HCEC 1CT (cell line): ENCODE data around the gene FOXA1.
A peak's percentile ranks its signal among the peaks of the same experiment; 100 is the strongest.

Experiments
- DNase-seq: peaks from one replicate; pipeline ENCODE4 v3.0.0-alpha.2; 2017

FOXA1 gene

DNA sequence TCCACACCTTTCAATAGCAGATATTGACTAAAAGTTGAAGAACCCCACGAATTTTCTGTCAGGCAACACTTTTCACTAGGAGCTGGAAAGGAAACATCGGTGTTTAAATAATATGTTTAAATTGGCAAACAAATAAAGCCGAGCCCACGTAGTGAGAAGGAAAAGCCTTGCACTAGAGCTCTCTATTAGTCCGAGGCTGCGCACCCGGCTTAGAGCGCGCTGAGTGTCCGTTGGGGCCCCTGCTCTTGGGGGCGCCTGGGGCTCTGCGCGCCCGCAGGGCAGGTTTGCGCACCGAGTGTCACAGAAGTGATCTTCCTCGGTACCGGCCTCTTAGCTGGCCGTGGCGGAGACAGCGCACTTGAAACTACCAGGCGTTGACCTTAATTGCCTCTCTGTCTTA lies 6.8 kb upstream of the FOXA1 start:
- no peak for DNase-seq

DNA sequence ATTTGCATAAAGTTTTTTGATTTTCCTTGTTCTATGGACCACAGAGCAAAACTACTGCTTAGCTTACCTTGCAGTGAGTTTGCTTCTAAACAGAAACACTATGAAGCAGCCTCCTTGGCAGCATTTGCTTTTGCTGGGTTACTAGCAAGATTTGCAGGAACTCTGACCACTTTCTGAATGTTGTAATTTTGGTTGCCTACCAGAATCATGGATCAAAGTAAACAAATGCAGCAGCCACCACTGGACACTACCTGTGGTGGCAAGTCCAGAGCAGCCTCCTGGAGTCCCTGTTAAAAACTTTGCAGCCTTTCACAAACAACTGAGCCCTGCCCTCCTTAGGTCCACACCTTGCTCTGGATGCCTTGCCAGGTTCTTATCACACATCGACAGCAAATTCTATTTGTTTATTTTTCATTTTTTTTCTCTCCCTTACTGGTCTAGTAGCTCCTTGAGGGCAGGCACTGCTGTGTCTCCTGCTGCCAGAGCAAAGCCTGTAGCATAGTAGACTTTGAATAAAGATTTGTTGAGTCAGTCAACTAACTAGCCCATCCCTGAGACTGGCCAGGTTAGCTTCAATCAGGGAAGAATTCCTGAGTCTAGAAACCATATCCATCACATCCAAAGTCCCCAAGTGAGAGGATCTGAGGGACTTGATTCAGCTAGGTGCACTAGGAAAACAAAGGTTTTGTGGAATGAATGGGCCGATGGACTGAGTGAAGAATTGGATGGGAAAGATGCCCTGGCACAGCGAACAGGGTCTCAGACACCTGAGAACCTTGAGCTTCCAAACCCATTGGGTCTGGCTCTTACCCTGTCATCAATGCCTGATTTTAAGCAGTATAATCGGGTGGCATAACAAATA lies 6.1 kb upstream of the FOXA1 start:
- DNase-seq: no peak

DNA sequence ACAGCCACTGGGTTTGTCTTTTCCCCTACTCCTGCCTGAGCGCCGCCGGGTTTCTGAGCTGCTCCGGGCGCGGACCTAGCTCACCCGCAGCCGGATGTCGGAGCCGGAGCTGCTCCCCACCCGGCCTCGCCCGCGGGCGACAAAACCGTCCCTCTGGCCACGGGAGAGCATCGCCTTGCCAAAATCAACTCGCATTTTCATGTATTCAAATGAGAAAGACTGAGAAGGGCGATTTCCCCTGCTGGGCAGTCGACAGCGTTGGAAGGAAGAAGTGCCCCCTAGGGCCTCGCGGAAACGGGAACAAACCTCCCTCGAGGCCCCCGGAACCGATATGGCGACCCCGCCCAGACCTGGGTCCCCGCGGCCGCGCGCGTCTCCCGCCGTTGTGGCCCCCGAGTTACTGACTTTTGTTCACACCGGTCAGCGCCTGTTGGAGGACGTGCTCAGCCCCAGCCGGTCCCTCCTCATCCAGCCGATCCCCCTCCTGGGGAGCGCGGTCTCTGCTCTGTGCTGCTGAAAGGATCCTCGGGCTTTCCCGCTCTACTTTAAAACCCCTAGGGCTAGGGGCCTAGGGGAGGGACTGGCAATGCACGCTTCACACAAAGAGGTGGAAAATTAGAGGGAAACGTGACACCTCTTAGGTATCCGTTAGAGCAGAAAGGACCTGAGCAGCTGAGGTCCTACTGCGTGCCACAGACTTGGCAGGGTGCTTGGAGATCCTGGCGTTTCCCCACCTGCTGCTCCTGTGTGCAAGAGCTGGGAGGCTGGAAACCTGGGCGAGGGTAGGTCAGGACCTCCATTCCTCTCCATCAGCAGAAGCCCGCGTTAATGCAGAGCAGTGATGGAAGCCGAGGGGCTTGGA lies 4.7 kb upstream of the FOXA1 start:
- no peak for DNase-seq

DNA sequence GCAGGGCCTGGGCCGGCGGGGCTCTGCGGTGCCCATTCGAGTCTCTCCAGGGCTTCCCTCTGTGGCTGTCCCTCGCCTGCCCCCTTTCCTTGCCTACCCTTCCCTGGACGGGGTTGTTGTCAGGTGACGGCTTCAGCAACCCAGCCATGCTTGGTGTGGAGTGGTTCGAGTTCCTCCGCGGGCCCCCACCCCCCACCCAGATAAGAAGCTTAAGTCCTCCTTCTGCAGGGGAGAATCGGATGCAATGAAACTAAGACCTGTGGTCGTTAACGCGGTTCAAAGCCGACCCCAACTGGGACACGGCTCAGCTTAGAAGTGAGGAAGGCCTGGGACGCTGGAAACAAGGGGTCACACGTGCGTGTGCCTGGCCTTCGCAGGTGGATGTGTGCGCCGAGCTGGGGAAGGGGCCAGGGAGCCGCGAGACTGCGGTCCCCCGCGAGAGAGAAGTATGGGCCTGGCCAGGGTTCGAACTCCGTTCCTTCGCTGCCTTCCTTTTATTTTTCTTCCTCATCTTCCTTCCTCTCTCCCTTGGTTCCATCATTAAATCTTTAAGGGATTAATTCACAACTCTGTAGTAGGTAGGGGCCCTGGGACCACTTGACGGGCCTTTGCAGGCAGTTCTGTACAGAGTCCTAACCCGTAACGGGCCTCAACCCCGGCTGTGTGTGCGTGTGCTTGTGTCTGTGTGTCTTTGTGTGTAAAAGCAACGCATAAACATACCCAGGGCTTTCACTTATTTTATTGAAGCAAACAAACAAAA lies 3.9 kb upstream of the FOXA1 start:
- DNase-seq: no peak

DNA sequence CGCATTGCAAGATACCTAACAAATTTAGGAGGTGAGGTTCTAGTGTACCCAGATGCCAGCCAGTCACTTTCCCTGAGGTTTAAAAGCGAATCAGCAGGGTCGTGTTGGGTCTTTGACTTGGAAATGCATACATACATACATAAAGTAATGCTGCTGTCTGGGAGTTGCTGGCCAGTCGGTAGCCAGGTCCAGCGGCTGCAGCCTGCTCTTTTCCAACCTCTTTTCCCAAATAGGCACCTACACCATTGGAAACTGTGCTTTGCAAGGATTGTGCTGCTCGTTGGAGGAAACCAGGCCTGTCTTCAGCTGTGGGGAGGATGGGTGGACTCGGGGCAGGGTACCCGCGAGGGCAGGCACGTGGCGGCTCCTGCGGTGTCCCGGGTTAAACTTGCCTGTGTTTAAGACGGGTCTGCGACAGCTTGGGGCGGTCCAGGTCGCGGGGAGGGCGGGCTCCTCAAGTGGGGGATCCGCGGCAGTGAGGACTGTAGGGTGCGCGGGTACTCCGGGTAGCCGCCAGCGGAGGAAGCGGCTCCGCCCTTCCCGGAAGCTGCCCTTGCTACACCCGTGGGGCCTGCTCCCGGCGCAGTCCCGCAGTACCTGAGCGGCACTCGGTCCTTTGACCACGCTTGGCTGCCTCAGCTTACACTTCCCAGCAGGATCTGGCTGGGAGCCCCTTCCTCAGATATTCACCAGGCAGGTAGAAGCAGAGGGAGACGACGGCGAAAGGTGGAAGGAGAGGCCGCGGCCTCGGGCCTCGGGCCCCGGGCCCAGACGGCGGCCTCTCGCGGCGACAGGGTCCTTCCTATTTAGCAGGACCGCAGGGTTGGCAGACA lies 3.1 kb upstream of the FOXA1 start:
- DNase-seq: no peak

DNA sequence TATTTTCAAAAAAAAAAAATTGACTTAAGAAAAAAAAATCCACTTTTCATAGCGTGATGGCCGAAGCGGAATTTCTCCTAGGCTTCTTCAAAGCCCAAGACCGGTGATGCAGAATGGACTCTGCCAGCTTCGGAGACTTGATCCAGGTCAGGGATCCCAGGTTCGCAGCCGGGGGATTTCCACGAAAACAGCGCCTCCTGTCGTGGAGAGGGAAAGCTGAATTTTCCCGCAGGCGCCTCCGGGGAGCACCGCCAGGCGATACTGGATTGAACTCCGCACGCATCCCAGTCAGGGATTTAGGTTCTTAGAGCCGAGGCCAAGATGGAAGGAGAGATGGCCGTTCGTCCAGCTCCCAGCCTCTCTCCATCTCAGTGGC lies 2.5 kb upstream of the FOXA1 start:
- DNase-seq: peak; percentile 43

DNA sequence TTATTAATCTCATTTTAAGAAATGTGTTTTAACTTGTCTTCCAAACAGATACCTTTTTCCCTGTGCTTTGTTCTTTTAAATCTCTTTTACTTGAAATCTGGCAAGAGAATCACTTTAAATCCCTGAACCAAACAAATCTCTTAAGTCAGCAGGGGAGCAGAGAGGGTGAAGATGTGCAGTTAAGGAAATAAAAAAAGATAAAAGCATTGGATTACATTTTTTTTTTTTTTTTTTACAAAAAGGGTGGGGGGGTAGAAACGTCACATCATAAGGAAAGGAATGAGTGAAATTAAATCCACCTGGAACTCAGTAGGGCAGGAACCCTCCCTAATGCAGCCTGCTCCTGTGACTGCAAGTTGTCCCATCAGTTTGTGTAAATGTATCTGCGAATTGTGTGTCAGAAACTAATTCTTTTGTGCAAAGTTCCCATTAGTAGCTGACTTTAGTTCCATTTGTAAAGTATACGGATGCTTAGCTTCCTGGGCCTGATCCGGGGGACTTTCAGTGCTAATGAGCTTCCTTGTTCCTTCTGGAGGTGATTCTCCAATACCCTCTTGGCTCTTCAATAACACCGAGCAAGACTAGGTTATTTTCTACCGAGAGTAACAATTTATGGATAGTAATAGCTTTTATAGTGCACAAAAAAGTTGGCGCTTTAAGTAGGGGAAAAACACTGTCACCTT lies 1.9 kb upstream of the FOXA1 start:
- no peak for DNase-seq

DNA sequence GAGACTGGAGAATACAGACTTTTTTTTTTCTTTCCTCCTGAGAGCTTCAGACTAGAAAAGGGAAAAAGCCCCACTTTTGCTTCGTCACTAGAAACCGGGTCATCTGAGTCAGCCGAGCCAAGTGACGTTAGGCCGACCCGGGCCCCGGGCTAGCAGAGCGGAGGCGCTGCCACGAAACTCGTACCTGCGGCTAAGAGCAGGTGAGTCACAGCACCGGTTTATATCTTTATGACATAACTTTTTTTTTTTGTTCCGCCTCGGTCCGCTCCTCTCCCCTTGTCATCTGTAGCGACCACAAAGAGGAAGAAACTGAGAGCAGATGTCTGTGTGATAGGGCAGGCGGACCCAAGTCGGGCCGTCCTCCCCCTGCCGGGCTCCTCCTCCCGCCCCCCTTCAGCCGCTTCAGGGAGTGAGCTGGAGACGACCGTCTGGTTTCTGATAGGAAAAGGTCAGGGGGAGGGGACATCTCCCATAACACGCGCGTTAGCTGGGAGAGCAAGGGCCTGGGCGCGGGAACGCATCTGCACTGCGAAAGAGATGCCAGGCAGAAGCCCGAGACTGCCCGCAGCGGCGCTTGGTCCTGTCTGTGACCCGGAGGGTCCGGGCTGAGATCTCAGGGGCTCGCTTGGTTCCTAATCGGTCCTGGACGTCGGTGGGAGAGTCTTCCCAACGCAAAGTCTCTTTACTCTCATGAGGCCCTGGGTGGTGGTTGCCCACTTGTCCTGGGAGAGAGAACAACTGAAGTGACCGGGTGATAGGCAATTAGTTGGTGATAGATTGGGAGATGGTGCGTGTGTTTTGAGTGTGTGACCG lies 966 bp upstream of the FOXA1 start:
- no peak for DNase-seq

DNA sequence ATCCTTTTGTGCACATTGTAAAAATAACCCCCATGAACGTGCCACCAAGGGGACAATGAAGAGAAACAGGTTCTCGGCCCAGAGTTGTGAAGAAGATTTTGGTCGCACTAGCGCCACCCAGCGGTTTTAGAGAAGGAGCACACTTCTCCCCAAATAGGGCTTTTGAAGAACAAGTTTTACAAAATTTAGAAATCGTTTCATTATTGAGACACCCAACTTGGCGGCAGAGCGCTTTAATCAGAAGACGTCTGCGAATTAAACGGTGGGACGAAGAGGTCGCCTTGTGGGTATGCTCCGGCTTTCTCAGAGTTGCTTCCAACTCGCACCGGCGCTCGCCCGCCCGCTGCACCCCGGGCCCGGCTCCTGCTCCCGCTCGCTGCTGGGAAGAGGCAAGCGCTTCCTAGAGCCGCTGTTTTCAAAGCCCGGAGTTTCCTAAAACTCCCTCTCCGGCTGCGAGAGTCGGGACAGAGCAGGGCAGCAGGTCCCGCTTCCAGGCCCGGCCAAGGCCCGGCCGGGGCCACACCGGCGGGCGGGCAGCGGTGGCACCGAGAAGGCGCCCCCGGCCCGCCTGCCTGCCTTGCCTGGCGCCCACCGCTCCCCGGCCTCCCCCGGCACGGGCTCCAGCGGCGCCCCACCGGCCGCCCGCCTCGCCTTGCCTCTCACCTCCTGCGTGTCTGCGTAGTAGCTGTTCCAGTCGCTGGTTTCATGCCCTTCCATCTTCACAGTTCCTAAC lies 645 bp downstream of the FOXA1 start:
- DNase-seq: peak; percentile 75

DNA sequence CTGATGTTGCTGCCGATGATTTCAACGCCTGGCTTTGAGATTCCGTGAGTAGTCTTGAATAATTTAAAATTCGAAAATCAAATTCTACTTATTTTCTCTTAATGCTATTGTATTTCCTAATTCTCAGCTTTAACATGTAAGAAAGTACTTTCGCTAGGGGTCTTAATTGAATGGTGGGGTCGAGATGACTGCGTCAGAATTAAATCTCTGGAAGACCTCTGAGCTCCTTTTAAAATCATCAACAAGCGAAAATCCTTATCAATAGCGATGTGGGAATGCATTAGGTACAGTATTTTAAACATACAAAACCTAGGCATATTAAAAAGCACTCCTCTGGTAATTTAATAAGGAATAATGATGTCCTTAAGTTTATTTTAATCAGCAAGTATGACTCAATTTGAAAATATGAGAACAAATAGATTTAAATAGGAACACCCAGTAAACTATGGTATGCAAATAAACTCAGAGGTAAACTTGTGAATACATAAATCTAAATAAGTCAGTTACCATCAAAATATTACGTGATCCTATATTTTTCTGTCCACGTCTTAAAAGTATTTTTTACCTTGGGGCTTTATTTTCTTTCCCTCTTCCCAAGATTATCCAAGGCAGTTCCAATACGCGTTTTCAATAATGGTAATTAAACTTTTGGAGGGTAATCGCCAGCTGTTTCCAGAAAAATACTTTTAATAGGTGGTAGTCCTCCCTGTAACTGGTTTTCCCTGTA lies 1.4 kb downstream of the FOXA1 start:
- no peak for DNase-seq

DNA sequence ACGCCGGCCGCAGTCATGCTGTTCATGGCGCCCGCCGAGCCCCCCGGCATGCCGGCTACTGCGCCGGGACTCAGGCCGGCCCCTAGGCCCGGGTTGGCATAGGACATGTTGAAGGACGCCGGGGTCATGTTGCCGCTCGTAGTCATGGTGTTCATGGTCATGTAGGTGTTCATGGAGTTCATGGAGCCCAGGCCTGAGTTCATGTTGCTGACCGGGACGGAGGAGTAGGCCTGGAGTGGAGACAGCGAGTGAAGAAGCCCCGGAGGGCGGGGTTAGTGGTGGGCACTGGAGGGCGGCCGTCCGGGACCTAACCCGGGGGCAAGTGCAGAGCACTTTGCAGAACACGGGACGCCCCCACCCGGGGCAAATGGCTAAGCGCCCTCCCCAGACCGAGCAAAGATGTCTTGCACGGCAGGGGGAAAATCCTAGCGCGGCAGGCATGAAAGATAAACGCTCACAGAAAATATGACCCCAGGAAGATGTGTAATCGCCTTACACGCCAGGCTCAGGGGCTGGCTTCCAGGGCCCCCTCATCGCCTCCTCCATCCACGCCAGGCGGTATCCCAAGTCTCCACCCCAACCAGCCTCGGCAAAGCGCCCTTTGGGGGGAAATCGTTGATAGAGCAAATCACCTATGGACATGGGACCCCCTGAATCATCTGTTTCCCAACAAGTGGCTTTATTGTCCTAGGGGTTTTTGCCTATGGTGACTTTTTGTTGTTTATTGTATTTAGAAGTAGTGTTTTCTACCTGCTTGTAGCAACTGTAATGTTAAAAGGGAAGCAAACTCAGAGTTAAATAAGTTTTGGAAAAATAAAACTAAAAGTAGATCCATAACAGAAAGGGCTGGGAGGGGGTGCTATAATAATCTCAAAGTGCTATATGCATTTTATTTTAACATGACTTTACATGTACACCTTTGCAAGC lies 2.3 kb downstream of the FOXA1 start:
- DNase-seq: no peak

DNA sequence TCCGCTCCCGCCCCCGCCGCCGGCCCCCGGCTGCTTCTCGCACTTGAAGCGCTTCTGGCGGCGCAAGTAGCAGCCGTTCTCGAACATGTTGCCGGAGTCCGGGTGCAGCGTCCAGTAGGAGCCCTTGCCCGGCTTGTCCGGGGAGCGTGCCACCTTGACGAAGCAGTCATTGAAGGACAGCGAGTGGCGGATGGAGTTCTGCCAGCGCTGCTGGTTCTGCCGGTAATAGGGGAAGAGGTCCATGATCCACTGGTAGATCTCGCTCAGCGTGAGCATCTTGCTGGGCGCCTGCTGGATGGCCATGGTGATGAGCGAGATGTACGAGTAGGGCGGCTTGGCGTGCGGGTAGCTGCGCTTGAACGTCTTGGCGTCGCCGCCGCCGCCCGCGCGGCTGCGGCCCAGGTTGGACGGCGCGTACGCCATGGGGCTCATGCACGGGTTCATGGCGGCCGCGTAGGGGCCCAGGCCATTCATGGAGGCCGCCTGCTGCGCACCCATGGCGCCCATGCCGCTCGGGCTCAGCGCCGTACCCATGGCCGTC lies 3.0 kb downstream of the FOXA1 start:
- no peak for DNase-seq

DNA sequence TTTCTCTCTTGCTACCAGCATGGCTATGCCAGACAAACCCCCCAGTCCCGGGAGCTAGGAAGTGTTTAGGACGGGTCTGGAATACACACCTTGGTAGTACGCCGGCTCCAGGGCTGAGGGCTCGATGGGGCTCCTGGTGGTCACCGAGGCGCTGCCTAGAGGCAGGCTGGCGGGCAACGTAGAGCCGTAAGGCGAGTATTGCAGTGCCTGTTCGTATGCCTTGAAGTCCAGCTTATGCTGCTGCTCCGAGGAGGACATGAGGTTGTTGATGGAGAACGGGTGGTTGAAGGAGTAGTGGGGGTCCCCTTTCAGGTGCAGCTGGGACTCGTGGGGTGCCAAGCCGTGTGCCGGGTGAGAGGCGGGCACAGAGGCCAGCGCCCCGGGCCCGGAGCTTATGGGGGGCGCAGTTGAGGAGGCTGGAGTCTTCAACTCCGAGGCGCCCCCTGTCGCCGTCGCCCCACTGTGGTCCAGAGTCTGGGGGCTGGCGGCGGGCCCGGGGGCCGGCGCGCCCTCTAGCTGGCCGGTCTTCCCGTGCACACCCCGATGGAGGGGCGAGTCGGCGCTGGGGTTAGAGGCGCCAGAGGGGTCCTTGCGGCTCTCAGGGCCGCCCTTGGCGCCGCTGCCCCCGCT lies 3.6 kb downstream of the FOXA1 start:
- DNase-seq: no peak

DNA sequence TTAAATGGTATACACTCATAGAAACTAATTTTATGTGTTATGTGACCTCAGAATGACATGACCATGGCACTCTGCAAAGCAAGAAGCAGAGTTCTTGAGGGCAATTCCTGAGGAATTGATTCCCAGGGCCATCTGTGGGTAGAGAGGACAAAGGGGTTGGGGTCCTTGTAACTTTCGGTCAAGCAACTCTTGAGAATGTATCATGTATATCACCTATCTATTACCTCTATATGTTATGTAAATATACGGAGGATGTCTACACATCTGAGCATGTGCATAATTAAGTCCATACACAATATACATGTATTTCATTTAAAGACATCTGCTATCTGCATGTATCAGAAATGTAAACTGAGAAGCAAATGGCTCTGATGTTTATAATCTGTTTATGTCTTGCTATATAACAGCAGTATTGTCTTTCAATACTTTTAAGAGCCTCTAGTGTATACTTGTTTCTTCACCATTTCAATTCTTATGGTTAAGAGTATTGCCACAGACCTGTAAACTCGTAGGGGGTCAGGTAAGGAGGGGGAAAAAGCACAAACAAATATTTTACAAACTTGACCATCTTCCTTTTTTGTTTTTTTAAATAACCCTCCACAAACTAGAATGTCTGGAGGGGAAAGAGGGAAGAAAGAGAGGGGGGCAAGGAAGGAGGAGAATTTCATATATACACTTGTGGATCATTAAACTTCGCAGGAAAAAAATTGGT lies 4.5 kb downstream of the FOXA1 start:
- no peak for DNase-seq

DNA sequence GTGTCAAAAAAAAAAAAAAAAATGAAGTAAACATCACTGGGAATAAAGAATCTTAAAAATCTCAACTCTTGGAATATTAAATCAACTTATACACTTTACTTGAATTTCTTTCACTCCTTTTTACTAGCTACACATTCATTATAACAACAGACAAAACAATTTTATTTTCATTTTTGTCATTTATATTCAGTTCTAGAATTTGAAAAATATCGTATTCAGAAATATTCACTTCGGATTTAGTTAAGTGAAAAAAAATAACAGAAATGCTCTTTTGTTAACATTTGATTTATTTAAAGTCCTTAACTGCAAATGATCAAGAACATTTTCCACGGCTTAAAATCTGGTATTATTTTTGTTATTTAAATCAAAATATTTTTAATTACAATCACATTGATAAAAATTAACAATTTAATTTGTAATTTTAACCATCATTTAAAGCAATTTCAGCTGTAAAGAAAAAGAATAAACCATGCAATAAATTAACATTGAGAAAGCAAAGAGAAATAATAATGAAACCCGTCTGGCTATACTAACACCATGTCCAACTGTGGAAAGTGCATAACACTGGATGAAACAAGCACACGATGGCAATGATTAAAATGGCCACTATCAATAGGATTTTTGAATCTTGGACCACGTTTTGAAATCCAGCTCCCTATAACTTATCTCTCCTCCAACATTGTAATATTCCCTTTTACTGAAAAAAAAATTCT lies 5.2 kb downstream of the FOXA1 start:
- DNase-seq: no peak
